GM12873 (cell line): Measurements from ENCODE around the gene ZNF786.

Source experiments
- CTCF ChIP-seq: IDR thresholded peaks from 2 replicates; pipeline ENCODE4 v1.5.1; 2012; ENCODE audit warnings: low read depth, mild to moderate bottlenecking, moderate library complexity, low read length, control low read depth; ENCODE audit not compliant: insufficient read depth; ENCODE audit errors: missing control alignments

ZNF786 gene, protein sequence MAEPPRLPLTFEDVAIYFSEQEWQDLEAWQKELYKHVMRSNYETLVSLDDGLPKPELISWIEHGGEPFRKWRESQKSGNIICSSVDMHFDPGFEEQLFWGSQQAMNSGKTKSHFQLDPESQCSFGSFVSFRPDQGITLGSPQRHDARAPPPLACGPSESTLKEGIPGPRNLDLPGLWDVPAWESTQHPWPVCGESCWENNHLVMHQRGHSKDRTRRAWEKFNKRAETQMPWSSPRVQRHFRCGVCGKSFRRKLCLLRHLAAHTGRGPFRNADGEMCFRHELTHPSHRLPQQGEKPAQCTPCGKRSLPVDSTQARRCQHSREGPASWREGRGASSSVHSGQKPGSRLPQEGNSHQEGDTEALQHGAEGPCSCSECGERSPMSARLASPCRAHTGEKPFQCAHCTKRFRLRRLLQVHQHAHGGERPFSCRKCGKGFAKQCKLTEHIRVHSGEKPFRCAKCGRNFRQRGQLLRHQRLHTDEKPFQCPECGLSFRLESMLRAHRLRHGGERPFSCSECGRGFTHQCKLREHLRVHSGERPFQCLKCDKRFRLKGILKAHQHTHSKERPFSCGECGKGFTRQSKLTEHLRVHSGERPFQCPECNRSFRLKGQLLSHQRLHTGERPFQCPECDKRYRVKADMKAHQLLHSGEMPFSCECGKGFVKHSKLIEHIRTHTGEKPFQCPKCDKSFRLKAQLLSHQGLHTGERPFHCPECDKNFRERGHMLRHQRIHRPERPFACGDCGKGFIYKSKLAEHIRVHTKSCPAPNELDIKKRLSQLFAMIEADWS

DNA sequence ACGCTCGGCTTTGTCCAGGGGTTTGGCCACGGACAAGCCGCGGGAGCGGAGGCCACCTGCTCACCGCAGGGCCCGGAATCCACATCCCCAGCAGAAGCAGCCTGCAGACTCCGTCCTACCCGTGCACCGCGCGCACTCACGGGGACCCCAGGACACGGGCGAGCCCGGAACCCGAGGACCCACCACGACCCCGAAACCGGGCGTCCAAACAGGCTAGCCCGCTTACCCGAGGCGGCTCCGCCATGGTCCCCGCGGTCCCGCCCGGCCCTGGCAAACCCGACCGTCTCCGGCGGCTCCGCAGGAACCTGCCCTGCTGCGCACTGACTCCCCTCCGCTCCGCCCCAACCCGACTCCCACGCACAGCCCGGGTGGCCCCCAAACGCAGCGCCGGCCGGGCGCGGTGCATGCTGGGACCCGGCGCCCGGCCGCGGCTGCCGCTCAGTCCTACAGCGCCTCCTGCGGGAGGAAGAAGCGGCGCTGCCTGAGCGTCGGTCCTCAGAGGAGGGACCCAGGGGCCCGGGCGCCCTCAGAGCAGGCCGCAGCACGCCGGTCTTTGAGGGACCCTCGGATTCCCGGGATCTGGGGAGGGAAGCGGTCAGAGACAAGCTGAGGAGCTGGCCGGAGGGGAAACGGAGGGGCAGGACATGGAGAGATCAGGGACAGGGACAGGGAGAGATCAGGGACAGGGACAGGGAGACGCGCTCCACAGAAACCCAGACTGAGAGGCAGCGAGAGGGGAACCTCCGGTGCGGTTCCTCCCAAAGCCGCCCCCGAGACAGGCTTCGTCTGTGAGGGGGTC, at the start of gene ZNF786:
Gene ZNF786, minus strand, starts transcription at position 322 of the 799 bp plus-strand sequence. Its CDS starts 78 bp downstream, at position 244.
- peak; percentile 85 for TF ChIP-seq CTCF

DNA sequence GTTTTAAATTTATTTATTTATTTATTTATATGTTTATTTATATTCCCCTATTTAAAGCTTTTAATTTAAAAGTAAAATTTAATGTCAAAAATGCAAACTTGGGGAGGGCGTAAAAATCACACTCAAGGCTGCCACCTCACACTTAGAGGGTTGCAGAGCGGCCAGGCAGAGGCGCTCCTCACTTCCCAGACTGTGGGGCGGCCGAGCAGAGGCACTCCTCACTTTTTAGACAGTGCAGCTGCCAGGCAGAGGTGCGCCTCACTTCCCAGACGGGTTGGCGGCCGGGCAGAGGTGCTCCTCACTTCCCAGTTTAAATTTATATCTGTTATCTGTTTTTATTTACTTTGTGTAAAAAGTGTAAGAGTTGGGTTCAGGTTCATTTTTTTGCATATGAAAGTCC, 45.6 kb upstream of the ZNF786 start:
- TF ChIP-seq CTCF, result no peak

- no peak for TF ChIP-seq CTCF
These were observed 42.7 kb upstream of the ZNF786 start for GRCh38 chr7:149133028-149133710.

DNA sequence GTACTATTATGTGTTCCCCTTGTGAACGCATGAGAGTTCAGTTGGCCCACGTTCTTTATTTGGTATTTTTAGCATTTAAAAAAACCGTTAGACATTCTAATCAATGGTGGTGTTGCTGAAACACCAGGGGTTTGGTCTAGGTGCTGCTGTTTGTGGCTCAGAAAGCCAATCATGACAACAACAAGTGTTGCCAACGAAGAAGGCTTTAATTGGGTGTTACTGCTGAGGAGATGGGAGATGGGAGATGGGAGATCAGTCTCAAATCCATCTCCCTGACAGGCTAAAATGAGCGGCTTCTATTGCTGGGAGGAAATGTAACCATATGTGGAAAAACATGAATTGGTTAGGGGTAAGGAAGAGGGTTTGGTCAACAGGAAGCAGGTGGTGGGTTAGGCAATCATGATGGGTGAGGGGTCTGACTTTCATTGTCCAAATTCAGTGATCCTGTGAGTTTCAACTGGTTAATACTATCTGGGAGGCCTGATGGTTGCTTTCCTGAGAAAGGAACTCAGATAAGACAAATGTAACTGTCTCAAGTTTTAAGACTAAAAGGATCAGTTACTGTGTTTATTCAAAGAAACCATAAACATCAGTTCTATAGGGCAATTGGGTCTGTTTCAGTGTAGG, 40.2 kb upstream of the ZNF786 start:
- no peak for TF ChIP-seq CTCF

GRCh38 chr7:149126662-149127266, 36.2 kb upstream of the ZNF786 start:
- TF ChIP-seq CTCF, result no peak

- TF ChIP-seq CTCF, result peak; percentile 89
These were observed 35.5 kb upstream of the ZNF786 start, which contains the start of gene ZNF425 for GRCh38 chr7:149125863-149126661. Gene ZNF425 (minus strand): TSS chr7:149126324. CDS start chr7:149126213, 111 bp downstream.
